SK-N-SH treated with all-trans-retinoic acid at 6 μM for 48 hours (cell line): Measurements from ENCODE around the gene PERM1.

ENCODE experiments used
- ARNTL ChIP-seq: fragments of 450-650 bp; formaldehyde crosslinking; IDR thresholded peaks from 2 replicates; pipeline ENCODE4 v1.5.0; 2020; ENCODE audit warnings: low read depth, mild to moderate bottlenecking, moderate library complexity, borderline replicate concordance
- GLIS3 ChIP-seq: fragments of 250-450 bp; sonication (Bioruptor Pico); IDR thresholded peaks from 2 replicates; pipeline ENCODE4 v1.5.0; 2020; ENCODE audit warnings: mild to moderate bottlenecking, moderate library complexity
- TCF4 ChIP-seq: fragments of 250-450 bp; sonication (Bioruptor Pico); IDR thresholded peaks from 2 replicates; pipeline ENCODE4 v1.8.0; 2021; ENCODE audit warnings: mild to moderate bottlenecking, moderate library complexity, borderline replicate concordance
- TOX ChIP-seq: fragments of 250-450 bp; sonication (Bioruptor Pico); IDR thresholded peaks from 2 replicates; pipeline ENCODE4 v1.8.0; 2021; ENCODE audit warnings: mild to moderate bottlenecking, moderate library complexity, borderline replicate concordance
- TSHZ2 ChIP-seq: fragments of 250-450 bp; sonication (Bioruptor Pico); IDR thresholded peaks from 2 replicates; pipeline ENCODE4 v1.5.0; 2020; ENCODE audit warnings: mild to moderate bottlenecking, moderate library complexity
- ZC3H10 ChIP-seq: fragments of 250-450 bp; sonication (Bioruptor Pico); IDR thresholded peaks from 2 replicates; pipeline ENCODE4 v1.5.1; 2021; ENCODE audit warnings: mild to moderate bottlenecking, moderate library complexity
- ZFP3 ChIP-seq: fragments of 250-450 bp; sonication (Bioruptor Pico); IDR thresholded peaks from 2 replicates; pipeline ENCODE4 v1.5.0; 2020; ENCODE audit warnings: mild to moderate bottlenecking, moderate library complexity
- ZFP30 ChIP-seq: fragments of 450-650 bp; formaldehyde crosslinking; IDR thresholded peaks from 2 replicates; pipeline ENCODE4 v1.5.0; 2022; ENCODE audit warnings: mild to moderate bottlenecking, moderate library complexity
- ZNF565 ChIP-seq: fragments of 450-650 bp; formaldehyde crosslinking; conservative IDR thresholded peaks from 2 replicates; pipeline ENCODE4 v1.5.0; 2020; ENCODE audit warnings: low read depth, mild to moderate bottlenecking, moderate library complexity
- ZNF70 ChIP-seq: fragments of 450-650 bp; formaldehyde crosslinking; IDR thresholded peaks from 2 replicates; pipeline ENCODE4 v1.5.0; 2020; ENCODE audit warnings: mild to moderate bottlenecking, moderate library complexity
- ZNF8 ChIP-seq: fragments of 450-650 bp; formaldehyde crosslinking; IDR thresholded peaks from 2 replicates; pipeline ENCODE4 v1.5.0; 2020; ENCODE audit warnings: mild to moderate bottlenecking, moderate library complexity
- TF ChIP-seq, protein P1 (sequence below): fragments of 250-450 bp; sonication (Bioruptor Pico); IDR thresholded peaks from 2 replicates; pipeline ENCODE4 v1.8.0; 2021; ENCODE audit warnings: low read depth, mild to moderate bottlenecking, moderate library complexity, borderline replicate concordance

DNA sequence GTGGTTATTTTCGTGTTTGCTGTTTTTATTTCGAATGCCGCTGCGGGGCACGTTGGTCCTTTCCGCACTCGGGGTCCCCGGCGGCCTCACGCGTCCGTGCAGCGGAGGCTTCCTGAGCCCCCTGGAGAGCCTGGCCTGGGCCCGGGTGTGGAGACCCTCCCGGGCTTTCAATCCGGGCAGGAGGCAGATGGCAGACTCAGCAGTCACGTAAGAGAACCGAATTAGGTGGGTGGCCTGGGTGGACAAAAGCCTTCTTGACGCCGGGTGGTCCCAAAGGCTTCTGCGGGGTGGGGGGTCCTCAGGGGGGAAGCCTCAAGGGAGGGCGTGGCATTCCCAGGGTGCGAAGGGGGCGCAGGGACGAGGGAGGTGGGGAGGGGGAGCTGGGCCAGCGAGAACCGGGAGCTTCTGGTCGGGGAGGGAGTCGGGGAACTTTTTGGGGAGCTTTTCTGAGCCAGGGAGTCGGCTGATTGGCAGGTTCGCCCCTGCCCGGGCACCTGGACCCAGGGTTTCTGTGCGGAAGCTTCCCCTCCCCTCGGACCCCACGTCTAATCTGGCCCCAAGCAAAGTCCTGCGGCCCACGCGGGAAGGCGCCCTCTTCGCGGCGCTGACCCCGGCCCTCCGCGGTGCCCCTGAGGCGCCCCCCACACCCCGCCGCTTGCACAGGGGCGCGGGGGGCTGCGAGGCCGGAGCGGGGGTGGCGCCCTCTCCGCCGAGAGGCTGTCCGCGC, 19.3 kb upstream of the PERM1 start:
- no peak for TF ChIP-seq ARNTL
- no peak for TF ChIP-seq GLIS3 (CRISPR knock-in tag)
- TF ChIP-seq ZNF8: no peak
- TF ChIP-seq ZNF565 (CRISPR knock-in tag): no peak
- no peak for TF ChIP-seq ZFP30 (CRISPR knock-in tag)
- no peak for TF ChIP-seq ZFP3
- TF ChIP-seq TSHZ2: no peak
- TF ChIP-seq ZC3H10 (CRISPR knock-in tag): no peak
- no peak for TF ChIP-seq TCF4 (CRISPR knock-in tag)
- TF ChIP-seq ZNF70: no peak
- no peak for TF ChIP-seq TOX (CRISPR knock-in tag)
- TF ChIP-seq, protein P1, sequence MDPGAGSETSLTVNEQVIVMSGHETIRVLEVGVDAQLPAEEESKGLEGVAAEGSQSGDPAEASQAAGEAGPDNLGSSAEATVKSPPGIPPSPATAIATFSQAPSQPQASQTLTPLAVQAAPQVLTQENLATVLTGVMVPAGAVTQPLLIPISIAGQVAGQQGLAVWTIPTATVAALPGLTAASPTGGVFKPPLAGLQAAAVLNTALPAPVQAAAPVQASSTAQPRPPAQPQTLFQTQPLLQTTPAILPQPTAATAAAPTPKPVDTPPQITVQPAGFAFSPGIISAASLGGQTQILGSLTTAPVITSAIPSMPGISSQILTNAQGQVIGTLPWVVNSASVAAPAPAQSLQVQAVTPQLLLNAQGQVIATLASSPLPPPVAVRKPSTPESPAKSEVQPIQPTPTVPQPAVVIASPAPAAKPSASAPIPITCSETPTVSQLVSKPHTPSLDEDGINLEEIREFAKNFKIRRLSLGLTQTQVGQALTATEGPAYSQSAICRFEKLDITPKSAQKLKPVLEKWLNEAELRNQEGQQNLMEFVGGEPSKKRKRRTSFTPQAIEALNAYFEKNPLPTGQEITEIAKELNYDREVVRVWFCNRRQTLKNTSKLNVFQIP (CRISPR knock-in tag): no peak
